Fibroblast of skin of abdomen (primary cell): ENCODE data around the gene INTS6L.
"Not testable (repeated sequence)": the region's sequence is repeated elsewhere in the genome, so short reads cannot be mapped to it uniquely, and the experiment has no call there.

Source experiments
- DNase-seq: peaks from one replicate; pipeline ENCODE4 v3.0.0-alpha.2; 2013

The INTS6L gene

DNA sequence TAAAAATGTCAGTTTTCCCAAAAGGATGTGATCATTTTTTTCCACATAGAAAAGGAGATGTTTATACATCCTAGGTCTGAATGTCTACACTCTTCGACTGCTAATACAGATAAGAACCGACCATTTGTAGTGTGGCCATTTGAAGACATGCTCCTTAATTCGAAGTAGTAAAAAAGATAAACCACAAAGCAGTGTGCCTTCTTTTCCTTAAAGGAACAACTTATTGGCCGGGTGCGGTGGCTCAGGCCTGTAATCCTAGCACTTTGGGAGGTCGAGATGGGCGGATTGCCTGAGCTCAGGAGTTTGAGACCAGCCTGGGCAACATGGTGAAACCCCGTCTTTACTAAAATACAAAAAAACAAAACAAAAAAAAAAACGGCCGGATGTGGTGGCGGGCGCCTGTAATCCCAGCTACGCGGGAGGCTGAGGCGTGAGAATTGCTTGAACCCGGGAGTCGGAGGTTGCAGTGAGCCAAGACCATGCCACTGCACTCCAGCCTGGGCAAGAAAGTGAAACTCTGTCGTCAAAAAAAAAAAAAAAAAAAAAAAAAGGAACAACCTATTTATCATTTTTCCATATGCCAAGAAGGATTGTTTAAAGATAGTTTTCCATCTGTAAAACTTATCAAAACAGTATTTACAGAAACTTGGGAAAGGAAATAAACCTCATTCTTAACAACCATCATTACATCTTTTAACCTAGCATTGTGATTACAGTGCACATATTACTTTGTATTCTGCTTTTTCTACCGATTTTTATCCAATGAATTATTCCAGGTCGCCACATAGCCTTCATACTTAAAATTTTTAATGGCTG, 2.6 kb downstream of the INTS6L start:
- DNase-seq = no peak

DNA sequence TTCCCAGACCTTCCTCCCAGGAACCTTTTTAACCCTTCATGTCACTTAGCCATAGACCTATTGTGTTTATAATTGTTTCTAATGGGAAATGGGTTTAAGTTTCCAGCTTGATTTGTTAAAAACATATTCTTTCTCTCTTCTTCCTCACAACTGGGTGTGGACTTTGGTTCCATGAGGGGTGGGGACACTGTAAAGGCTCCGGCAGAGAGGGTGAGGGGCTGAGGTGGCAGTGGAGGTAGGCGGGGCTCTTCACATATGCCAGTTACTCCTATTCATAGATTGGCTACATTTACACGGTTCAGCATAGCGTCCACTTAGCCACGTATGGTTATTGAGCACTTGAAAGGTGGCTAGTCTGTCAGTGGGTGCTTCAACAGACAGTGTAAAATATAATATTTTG, 7.8 kb downstream of the INTS6L start:
- DNase-seq = no peak

DNA sequence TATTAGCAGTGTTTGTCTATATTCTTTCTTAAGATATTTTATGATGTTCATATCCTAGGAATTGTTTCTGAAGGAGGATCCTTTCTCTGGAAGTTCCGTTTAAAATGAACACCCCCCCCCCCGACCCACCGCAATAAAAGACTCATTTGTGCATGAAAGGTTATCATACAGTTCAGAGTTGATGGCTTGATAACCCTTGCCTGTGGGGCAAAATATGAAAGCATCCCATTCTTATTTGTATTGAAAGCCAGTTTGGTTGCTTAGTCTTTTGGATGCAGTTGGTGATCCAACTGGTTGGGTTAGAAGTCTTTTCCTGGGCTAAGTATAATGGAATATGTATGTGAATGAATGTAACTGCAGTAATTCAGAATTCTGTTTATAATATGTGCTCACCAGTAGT, 8.3 kb downstream of the INTS6L start:
- no peak for DNase-seq

DNA sequence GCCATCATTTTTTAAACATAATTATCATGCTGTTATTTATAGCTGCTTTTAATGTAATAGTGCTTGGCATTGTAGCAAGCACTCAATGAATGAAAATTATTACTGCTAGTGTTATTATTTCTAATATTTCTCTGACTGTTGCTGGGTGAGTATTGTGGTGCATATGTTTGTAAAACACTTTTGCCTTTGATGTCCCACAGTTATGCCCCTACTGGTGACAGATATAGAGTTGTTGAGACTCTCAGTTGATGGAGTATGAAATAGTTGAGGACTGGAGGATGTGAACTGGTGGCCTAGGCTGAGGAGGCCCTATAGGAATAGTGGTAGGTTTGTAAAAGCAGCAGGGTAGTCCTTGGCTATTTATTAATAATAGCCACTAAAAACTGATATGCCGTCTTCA, 9.6 kb downstream of the INTS6L start:
- no peak for DNase-seq

DNA sequence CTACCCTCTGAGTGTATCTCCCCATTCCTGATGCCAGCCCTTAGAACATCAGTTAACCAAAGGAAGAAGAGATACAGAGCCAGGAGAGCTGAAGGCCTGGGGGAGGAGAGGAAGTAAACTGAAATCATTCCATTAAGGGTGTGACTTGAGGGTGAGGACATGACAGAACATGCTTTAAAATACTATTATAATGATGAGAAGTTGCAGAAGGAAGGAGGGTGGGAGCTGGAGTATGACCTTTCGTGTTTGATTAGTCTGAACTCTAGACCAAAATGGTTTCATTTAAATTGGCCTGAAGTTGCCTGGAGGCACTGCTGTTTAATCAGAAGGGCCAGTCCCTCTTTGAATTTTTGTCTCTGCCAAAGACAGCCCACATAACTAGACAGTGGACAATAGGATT, 11.4 kb downstream of the INTS6L start:
- DNase-seq = no peak

DNA sequence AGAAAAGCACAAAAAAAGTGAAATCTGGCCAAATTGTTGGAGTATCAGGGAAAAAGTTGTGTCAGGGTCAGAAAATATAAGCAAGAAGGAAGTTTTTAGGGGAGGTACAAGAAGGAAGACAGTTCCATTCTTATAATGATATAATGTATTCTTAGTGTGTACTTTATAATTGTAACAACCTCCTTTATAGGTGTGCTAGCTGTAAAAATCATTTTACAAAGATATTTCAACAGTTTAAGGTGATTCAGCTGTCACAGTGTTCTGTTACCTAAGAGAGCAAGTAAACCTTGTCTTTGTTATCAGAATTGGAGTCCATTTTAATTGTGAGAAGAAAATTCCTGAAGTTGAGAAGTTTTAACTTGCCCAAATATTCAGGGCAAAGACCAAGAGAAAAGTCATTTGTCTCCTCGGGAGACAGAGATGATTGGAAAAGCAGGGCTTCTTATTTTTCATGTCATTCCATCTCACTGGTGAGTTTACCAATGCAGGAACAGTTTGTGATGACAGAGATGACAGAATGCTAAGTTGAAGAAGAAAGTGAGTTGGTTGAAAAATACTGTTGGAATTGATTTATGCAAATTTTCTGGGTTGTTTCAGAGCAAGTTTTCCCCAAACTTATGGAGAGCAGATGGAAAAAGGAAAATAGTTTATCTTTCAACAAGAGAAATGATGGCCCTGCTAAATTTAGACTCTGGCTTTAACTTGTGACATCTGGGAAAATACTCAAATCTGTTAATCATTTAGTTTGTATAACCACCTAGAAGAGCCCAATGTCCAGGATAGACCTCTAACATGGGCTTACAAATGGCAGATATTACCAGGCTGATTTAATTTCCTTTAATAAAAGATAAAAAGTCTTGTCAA, 14.8 kb downstream of the INTS6L start:
- peak; percentile 14 for DNase-seq

DNA sequence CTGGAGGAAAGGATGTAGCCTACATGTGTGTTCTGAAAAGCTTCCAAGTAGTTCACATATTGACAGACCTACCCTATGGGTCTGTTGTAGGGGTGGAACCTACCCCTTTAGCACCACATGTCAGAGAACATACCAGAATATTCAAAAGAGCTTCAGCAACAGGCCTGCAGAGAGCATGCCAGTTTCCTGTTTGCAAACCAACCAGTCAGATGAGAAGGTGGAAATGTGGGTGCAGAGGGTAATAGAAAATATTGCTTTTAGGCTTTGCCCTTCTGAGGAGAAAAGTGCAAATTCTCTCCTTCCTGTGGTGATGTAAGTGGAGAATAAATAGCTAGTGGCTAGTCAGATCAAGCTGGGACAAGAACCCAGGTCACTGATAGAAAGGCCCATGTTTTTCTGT, 16.4 kb downstream of the INTS6L start:
- DNase-seq = no peak

DNA sequence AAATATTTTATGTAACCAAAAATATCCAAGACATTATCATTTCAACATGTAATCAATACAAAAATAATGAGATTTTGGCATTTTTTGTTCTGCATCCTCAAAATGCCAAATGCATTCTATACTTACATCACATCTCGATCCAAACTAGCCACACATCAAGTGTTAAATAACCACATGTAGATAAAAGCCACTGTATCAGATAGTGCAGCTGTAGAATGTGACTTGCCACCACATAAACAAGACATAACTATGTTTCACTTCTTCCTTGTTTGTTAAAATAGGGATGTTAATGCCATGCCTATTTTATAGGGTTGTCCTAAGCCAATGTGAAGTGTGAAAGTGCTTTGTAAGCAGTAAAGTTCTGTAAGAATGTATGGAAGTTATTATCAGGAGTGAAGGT, 20.9 kb downstream of the INTS6L start:
- no peak for DNase-seq

DNA sequence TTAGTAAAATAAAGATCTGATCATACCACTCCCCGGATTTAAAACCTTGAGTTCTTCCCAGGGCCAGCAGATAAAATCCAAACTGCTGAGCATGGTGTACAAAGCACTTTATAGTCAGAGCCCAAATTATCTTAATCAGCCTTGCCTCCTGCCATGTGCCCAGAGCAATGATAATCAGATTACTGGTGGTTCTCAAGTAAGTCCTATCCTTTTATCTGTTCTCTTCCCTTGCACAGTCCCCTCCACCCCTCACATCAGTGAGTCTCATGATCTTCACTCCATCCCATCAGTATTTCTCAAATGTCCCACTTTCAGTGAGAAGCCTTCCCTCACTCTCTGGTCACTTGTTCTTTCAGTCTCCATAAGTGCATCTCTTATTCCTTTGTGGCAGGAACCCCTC, 22.7 kb downstream of the INTS6L start:
- no peak for DNase-seq

DNA sequence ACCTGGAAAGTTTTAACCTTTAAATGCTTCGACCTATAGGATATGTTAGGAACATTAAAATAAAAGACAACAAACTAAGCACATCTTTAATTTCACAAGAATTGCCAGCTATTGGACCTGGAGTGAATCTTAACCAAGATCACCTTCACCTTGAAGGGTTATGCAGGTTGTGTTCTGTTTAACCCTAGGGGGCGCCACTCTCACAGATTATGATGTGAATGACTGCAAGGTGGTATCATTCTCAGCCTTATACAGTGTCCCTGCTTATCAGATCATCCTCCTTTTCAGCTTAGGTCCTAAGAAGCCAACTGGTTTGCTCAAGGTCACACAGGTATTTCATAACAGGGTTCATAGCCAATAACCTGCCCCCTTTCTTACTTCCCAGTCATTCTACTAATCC, 23.5 kb downstream of the INTS6L start:
- no peak for DNase-seq

DNA sequence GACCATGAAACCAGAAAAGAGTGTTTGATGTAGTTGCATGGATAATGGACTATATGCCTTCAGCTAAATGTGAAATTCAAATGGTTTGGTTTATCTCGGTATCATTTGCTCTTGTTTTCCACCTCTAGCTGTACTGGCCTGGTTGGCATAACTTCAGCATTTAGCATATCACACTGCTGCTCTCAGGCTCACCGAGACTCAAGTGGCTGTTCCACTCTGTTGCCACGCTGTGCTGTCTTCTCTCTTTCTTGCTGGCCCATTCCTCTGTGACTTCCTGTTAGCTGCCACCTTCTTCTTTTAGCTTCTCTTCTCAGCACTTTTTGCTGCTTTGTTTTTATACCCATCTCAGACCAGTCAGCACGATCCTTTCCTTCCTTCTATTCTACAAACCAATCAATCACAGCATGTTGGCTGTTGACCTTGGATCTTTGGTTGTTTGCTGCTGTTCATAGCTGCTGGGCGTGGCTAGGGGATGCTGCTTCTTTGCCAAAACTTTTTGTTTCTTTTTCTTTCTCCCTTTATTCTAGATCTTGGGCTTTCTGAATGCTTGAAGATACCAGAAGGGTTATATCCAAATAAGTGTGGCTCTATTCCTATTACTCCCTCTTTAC, 24.0 kb downstream of the INTS6L start:
- DNase-seq = no peak

DNA sequence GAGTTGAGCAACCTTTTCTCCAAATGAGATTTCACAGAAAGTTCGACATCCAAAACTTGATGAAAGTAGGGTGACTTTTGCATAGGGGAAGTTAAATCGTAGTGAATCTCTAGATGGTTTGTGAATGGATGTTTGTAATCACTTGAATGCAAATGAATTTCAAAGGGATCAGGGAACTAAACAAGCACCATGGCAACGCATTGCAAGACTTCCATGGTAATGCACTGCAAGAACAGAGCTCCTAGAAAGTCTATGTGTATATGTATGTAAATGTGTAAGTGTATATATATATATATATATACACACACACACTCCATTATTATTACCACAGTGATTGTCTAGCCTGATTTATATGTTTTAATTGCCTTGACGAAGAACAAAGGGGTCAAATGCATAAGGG, 27.3 kb downstream of the INTS6L start:
- no peak for DNase-seq

DNA sequence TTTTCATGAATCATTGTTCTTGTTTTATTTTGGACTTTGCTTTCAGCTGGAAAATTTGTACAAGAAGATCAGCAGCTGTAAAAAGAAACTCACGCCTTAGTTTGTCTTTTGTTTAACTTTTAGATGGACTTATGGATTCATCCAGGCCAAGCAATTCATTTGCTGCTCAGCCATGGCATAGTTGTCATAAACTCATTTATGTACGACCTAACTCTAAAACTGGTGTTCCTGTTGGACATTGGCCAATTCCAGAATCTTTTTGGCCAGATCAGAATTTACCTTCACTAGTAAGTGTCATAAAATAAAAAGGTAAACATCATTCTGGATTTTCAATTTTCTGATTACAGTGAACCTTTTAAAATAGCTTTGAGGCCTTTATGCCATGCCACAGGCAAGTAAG, 29.1 kb downstream of the INTS6L start:
- DNase-seq = no peak

DNA sequence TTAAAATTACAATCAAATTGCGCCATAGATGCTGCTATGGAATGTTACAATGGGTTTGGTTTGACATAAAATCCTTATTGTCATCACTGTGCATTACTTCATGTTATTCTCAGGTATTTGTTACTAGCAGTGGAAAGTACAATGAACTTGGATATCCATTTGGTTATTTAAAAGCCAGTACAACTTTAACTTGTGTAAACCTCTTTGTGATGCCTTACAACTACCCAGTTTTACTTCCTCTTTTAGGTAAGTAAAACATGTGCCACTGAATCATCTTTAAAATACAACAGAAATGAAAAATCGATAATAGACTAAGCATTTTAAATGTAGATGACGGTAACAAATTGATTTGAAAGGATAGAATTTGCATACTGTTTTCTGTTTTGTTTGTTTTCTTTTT, 35.6 kb downstream of the INTS6L start:
- DNase-seq = no peak

DNA sequence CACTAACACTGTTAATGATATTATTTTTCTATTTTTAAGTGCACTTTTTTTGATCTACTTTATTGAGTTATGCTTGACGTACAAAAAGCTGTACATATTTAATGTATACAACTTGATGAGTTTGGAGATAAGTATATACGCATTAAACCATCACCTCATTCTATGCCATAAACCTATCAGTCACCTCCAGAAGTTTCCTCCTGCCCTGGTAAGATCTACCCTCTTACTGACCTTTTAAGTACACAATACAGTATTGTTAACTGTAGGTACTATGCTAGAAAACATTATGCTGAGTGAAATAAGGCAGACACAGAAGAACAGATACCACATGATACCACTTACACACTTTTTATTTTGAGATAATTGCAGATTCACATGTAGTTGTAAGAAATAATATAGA, 36.9 kb downstream of the INTS6L start:
- DNase-seq = no peak

DNA sequence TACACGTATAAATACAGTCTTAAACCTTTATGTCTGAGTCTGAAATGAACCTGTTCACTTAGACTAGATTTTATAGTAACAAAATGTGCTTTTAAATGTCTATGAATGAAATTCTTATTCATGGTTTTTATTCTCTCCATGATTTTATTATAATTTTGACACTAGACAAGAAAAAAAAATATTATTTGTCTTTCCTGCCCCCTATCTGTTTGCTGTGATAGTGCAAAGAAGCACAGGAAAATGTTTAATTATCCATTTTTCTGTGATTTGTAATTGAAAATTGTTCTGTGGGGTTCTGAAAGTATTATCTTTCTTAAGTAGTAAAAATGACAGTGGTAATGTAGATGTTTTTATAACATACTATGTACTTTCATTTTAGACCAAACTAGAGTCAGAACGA, 52.0 kb downstream of the INTS6L start:
- no peak for DNase-seq

DNA sequence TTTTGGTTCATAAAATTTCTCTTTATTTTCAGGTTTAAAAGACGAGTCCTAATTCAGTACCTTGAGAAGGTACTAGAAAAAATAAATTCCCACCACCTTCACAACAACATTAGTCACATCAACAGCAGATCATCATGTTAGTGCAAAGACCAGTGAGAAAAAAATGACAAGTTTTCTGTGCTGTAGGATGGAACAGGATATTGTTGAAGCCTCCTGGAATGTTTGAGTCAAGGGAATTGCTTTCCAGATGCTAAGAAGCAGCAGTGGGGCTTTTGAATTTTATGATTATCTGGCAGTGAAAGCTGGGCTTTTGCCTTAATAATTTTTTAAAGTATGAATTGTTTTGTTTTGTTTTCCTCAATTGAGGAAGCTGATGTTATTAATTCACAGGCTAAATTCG, 61.0 kb downstream of the INTS6L start:
- DNase-seq = peak; percentile 1

DNA sequence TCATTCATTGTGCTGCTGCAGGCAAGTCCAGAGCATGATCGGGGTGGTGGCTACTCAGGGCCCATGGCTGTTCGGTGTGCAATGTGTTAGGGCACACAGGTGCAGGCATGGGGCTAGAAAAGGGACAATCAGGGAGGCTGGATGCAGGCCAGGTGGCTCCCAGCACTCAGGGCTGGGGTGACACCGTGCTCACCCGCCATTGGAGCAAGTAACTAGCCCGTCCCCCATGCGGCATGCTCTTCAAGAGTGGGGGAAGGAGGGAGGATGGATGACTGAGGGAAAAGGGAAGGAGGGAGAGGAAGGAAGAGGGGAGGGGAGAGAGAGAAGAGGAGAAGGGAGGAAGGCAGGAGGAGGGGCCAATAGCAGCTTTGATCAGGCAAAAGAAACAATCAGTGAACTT, 64.7 kb downstream of the INTS6L start:
- DNase-seq = no peak

DNA sequence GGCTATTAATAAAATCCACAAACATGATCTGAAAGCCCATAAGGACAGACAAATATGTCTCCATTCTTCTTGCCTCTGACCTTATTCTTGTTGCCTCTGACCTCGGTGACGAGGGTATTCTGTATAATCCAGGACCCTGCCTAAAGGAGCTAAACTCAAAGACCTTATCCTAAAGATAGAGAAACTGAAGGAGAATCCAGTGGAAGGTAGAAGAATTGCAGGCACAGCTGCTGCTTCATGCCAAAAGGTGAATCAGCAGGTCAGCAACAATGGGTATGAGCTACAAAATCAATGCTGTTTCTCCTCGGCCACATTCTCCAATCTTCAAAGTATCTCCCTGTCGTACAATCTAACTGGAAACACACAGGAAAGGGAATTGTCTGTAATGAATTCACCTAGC, 71.4 kb downstream of the INTS6L start:
- no peak for DNase-seq

DNA sequence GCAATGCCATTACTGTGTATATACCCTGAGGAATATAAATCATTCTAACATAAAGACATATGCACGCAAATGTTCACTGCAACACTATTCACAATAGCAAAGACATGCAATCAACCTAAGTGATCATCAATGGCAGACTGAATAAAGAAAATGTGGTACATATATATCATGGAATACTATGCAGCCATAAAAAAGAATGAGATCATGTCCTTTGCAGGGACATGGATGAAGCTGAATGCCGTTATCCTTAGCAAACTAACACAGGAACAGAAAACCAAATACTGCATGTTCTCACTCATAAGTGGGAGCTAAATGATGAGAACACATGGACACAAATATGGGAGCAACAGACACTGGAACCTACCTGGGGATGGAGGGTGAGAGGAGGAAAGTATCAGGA, 73.6 kb downstream of the INTS6L start:
- DNase-seq = not testable (repeated sequence)

DNA sequence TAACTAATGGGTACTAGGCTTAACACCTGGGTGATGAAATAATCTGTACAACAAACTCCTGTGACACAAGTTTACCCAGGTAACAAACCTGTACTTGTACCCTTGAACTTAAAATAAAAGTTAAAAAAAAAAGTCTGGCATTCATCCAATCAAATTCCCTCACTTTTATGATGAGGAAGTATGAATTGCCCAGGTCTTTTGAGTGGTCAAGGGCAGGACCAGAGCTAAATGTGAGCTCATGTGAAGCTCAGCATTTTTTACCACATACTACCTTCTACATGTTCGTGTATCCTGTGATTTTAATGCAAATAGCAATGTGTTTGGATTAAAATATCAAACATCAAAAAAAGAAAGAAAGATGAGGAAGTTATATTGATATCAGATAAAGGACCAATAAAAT, 74.0 kb downstream of the INTS6L start:
- DNase-seq = not testable (repeated sequence)

DNA sequence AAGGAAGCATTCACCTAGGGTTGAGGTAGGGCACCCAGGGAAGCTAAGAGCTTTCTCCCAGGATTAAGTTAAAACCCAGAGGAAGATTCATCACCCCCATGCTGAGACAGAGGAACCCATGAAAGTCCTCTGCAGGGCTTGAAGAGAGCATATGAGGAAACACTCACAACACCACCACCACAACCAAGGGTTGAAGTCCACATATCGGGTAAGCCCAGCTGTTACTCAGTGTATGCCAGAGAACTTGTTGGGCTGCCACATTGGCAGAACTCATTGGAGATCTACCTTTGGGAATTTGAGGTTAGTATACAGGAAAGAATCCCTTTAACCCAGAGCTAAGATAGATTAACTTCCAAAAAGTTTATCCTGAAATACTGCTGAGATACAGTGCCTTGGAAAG, 75.1 kb downstream of the INTS6L start:
- DNase-seq = no peak

DNA sequence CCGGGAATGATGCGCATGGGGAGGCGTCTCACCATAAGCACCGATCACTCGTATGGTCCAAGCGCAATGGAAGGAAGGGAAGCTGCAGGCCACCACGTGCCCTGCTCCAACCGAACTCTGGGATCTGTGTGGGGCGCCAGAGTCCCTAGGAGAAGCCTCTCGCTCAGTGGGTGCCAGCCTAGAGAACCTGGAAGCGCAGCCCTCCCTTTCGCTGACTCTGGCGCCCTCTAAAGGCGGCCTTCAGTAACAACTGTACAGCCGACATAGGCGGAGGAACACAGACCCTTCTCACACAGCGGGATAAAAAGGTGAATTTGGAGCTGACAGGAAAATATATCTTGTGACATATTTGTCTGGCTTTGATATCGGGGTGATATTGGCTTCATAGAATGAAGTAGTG, 76.0 kb downstream of the INTS6L start:
- DNase-seq = peak; percentile 18

DNA sequence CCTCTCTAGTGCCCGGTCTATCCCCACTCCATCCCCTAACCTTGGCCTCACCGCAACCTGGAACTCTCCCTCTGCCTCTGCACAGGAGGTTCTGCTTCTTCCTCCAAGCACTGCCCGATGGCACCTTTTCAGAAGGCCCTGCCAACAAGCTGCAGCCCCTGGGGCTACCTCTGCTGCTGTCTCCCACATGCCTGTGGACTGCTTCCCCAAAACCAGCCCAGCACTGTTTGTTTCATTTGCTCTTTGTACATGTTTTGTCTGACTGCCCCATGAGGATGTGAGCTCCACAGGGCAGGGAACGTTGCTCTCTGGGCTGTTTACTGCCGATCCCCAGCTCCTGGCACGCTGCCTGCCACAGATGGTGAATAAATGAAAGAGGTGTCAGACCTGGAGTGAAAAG, 85.4 kb downstream of the INTS6L start:
- DNase-seq = no peak
